ENCODE measurements around the gene CKMT2. TPM values are rescaled to one million over a fixed set of nuclear protein-coding genes. Genes with fewer than 3 reads are reported as not detected.

The CKMT2 gene
- total RNA-seq, 1 experiment from 2014 or later = not detected

- H3K27me3 ChIP-seq (ENCODE audit: control insufficient read depth, insufficient read depth, low read length) = no peaks in the 10 kb centered on the region
- intact Hi-C loops (cut with micrococcal nuclease; ENCODE audit: unreplicated experiment) = no loop called here
- TF ChIP-seq SIN3A (IDR thresholded peaks at IDR 0.05; ENCODE audit: borderline replicate concordance, insufficient read depth, low read depth, low read length) = no peak
- no peak for TF ChIP-seq TCF7L2 (IDR thresholded peaks at IDR 0.05; ENCODE audit: low read depth, low read length)
- no peak for TF ChIP-seq POLR2AphosphoS5 (IDR thresholded peaks at IDR 0.05; ENCODE audit: low read depth, low read length)
- TF ChIP-seq REST (IDR thresholded peaks at IDR 0.05; ENCODE audit: insufficient read depth in 1 of 2, low read depth in 2 of 2, low read length in 1 of 2) = no peak
- no peak for TF ChIP-seq CTCF (IDR thresholded peaks at IDR 0.05)
- in situ Hi-C loops (cut with HindIII; ENCODE audit: low pct_unique_long_range_greater_than_20kb, low sequenced_read_pairs) = no loop called here
- no peak overlapping the region for H3K4me3 ChIP-seq (ENCODE audit: low read depth in 2 of 2, low read length in 2 of 2)
- no TSS peak for BruUV-seq (replicated peaks)
- ATAC-seq (no peak), DNase-seq (ENCODE audit: low read depth, low spot score) (no peak)
- no peaks in the 10 kb centered on the region for H3K9me3 ChIP-seq (ENCODE audit: control insufficient read depth, insufficient read depth, low read depth, low read length)
- ChIA-PET CTCF (no interaction called here), POLR2A (no interaction called here)
- no peaks in the 10 kb centered on the region for H3K4me1 ChIP-seq (ENCODE audit: control insufficient read depth, insufficient read depth, low read length)
- H3K27ac ChIP-seq (ENCODE audit: low read length) = no peak overlapping the region
- H3K36me3 ChIP-seq (ENCODE audit: control insufficient read depth, insufficient read depth, low read length) = no peaks in the 10 kb centered on the region
These were observed 1.7 kb downstream of the CKMT2 start for GRCh38 chr5:81234801-81235200.

GRCh38 chr5:81235287-81236072 is 2.4 kb downstream of the CKMT2 start:
- Histone ChIP-seq H3K27ac (ENCODE audit: low read length) (no peak overlapping the region), H3K27me3 (ENCODE audit: control insufficient read depth, insufficient read depth, low read length) (no peaks in the 10 kb centered on the region), H3K36me3 (ENCODE audit: control insufficient read depth, insufficient read depth, low read length) (no peaks in the 10 kb centered on the region), H3K4me3 (ENCODE audit: low read depth in 2 of 2, low read length in 2 of 2) (no peak overlapping the region), H3K4me1 (ENCODE audit: control insufficient read depth, insufficient read depth, low read length) (no peaks in the 10 kb centered on the region), H3K9me3 (ENCODE audit: control insufficient read depth, insufficient read depth, low read depth, low read length) (no peaks in the 10 kb centered on the region)
- DNase-seq (ENCODE audit: low read depth, low spot score) (no peak), ATAC-seq (no peak)
- no peak for TF ChIP-seq REST (IDR thresholded peaks at IDR 0.05; ENCODE audit: insufficient read depth in 1 of 2, low read depth in 2 of 2, low read length in 1 of 2)
- TF ChIP-seq TCF7L2 (IDR thresholded peaks at IDR 0.05; ENCODE audit: low read depth, low read length) = no peak
- TF ChIP-seq CTCF (IDR thresholded peaks at IDR 0.05) = no peak
- in situ Hi-C loops (cut with HindIII; ENCODE audit: low pct_unique_long_range_greater_than_20kb, low sequenced_read_pairs) = no loop called here
- intact Hi-C loops (cut with micrococcal nuclease; ENCODE audit: unreplicated experiment) = no loop called here
- CTCF ChIA-PET = no interaction called here
- POLR2A ChIA-PET = no interaction called here
- BruUV-seq (replicated peaks) = no TSS peak
